ENCODE data around the gene TMC2. TPM values are rescaled to one million over a fixed set of nuclear protein-coding genes. Genes with fewer than 3 reads are reported as not detected.

The TMC2 gene
- total RNA-seq, 2 experiments from 2014 or later, result not detected

DNA sequence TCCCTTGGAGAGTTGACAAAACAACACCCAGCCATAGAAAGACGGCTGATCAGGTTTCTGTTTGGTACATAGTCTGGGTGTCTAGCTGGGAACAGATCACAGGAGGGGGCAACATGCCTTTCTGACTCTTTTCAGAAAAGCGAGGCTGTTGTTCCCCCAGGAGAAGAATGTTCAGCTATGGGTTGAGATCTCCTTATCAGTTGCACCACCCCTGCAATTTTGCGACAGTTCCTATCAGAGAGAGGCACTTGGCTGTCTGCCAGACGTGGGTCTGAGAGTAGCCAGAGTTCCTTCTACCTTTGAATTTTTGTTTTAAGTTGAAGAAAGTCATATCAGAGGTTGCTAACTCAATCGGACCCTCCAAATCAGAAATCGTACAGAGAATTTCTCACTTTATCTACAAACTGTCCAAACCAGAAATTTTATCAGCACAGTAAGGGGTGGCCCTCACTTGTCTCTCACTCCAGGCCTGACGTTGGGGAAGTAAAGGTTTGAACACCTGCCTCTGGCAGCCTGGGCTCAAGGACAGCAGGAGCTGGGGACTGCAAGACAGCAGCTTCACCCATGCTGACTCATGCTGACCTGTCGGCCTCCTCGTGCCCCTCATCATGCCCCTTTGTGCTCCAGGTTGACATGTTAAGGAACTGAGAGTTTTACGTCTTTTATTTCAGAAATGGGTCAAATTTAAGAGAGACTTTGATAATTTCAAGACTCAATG lies 42.3 kb downstream of the TMC2 start:
- no peak for ATAC-seq
- TF ChIP-seq, protein P1, sequence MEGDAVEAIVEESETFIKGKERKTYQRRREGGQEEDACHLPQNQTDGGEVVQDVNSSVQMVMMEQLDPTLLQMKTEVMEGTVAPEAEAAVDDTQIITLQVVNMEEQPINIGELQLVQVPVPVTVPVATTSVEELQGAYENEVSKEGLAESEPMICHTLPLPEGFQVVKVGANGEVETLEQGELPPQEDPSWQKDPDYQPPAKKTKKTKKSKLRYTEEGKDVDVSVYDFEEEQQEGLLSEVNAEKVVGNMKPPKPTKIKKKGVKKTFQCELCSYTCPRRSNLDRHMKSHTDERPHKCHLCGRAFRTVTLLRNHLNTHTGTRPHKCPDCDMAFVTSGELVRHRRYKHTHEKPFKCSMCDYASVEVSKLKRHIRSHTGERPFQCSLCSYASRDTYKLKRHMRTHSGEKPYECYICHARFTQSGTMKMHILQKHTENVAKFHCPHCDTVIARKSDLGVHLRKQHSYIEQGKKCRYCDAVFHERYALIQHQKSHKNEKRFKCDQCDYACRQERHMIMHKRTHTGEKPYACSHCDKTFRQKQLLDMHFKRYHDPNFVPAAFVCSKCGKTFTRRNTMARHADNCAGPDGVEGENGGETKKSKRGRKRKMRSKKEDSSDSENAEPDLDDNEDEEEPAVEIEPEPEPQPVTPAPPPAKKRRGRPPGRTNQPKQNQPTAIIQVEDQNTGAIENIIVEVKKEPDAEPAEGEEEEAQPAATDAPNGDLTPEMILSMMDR (IDR thresholded peaks at IDR 0.05), result no peak

GRCh38 chr20:2585811-2586210 lies 49.4 kb downstream of the TMC2 start:
- ChIA-PET CTCF (interaction anchor here (1.1 kb wide), 2 partner anchors 61 to 64 kb away, joined by 3 to 4 read pairs; no protein-coding TSS in a partner anchor), POLR2A (interaction anchor here (0.6 kb wide), 1 partner anchor 40 kb away, joined by 3 read pairs; no protein-coding TSS in a partner anchor)
- DNase-seq (no peak), ATAC-seq (no peak)
- no peaks in the 10 kb centered on the region for H3K36me3 Mint-ChIP-seq (ENCODE audit: low read depth)
- no peaks in the 10 kb centered on the region for H3K9me3 Mint-ChIP-seq
- no peaks in the 10 kb centered on the region for H3K4me1 Mint-ChIP-seq (ENCODE audit: low read depth)
- H3K27me3 Mint-ChIP-seq, result peaks cover 17% of the 10 kb centered on the region
- intact Hi-C loops (cut with micrococcal nuclease), result no loop called here
- TF ChIP-seq, protein P1 (IDR thresholded peaks at IDR 0.05), result no peak
- H3K27ac Mint-ChIP-seq, result no peak overlapping the region
- no peak overlapping the region for H3K4me3 Mint-ChIP-seq

More for the DNA sequence above, 42.3 kb downstream of the TMC2 start:
- no peak for DNase-seq
- POLR2A ChIA-PET, result interaction anchor here (0.5 kb wide), 1 partner anchor 49 kb away, joined by 6 read pairs; no protein-coding TSS in a partner anchor
- Mint-ChIP-seq H3K9me3 (no peaks in the 10 kb centered on the region), H3K36me3 (ENCODE audit: low read depth) (no peaks in the 10 kb centered on the region), H3K27ac (no peak overlapping the region), H3K27me3 (peaks cover 40% of the 10 kb centered on the region), H3K4me1 (ENCODE audit: low read depth) (no peaks in the 10 kb centered on the region), H3K4me3 (no peak overlapping the region)
- CTCF ChIA-PET, result interaction anchor here (1.3 to 2.6 kb wide), 2 partner anchors 54 to 57 kb away, joined by 3 to 8 read pairs; no protein-coding TSS in a partner anchor
- intact Hi-C loops (cut with micrococcal nuclease), result no loop called here

DNA sequence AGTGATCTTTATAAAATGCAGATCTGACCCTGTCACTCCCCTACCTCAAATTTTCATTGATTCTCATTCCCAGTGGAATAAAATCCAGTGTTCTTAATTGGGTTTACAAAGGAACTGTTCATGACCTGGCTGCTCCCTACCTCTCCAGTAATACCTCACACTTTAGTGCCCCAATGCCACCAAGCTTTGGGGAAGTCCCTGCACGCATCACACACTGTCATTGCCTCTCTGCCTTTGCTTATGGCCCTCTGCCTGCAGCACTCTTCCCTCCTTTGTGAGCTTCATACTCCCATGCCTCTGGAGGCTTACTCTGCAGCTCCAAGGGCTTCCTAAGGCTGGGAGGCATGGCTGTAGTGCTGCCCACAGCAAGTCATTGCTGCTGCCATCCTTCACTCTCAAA lies 57.4 kb downstream of the TMC2 start:
- H3K4me3 Mint-ChIP-seq, result no peak overlapping the region
- H3K36me3 Mint-ChIP-seq (ENCODE audit: low read depth), result no peaks in the 10 kb centered on the region
- no peaks in the 10 kb centered on the region for H3K4me1 Mint-ChIP-seq (ENCODE audit: low read depth)
- POLR2A ChIA-PET, result no interaction called here
- no peak for ATAC-seq
- DNase-seq, result peak; percentile 6
- CTCF ChIA-PET, result no interaction called here
- no peaks in the 10 kb centered on the region for H3K9me3 Mint-ChIP-seq
- intact Hi-C loops (cut with micrococcal nuclease), result no loop called here
- no peak overlapping the region for H3K27ac Mint-ChIP-seq
- peaks cover 12% of the 10 kb centered on the region for H3K27me3 Mint-ChIP-seq
- TF ChIP-seq, protein P1 (IDR thresholded peaks at IDR 0.05), result no peak

DNA sequence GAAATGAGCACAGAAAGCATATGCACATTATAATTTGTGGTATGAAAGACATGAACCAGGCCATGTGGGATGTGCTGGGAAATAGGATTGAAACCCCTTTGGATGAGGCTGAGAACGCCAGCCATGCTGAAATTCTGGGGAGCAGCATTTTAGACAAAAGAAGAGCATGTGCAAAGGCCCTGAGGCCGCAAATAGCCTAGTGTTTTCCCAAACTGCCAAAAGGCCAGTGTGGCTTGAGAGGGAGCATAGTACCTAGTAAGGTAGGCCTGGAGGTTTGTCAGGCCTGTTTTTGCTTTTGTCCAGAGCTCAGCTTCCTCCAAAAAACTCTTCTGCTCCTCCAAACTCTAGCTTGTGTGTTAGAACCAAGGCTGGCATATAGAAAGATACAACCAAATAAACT lies 58.7 kb downstream of the TMC2 start:
- no peak for ATAC-seq
- Mint-ChIP-seq H3K4me1 (ENCODE audit: low read depth) (no peaks in the 10 kb centered on the region), H3K27ac (no peak overlapping the region), H3K27me3 (peaks cover 9% of the 10 kb centered on the region), H3K4me3 (no peak overlapping the region), H3K36me3 (ENCODE audit: low read depth) (no peaks in the 10 kb centered on the region), H3K9me3 (no peaks in the 10 kb centered on the region)
- TF ChIP-seq, protein P1 (IDR thresholded peaks at IDR 0.05), result no peak
- intact Hi-C loops (cut with micrococcal nuclease), result no loop called here
- ChIA-PET POLR2A (no interaction called here), CTCF (no interaction called here)
- DNase-seq, result no peak

DNA sequence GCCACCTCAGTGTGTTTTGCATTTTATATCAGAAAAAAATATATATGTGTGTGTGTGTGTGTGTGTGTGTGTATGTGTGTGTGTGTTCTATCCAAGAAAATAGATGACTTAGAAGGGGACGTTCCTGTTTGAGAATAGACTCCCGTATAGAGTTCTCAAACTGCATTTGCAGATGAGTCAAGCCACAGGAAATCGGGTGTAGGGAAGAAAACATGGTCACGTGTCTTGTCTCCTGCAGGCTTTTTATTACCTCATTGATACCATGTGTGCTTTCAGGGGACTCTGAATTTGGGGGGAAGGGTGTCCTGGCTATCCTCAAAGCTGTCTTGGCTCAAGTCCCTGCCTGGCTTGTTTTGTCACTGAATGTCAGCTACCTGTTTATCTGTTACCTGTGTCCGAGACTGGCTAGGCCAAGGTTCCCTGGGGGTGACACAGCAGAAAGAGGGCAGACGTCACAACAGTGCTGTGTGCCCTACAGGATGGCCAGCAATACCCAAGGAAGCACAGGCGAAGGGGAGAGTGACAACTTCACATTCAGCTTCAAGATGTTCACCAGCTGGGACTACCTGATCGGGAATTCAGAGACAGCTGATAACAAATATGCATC lies 60.4 kb downstream of the TMC2 start:
- Mint-ChIP-seq H3K9me3 (no peaks in the 10 kb centered on the region), H3K27me3 (peaks cover 9% of the 10 kb centered on the region), H3K4me3 (no peak overlapping the region), H3K27ac (no peak overlapping the region), H3K36me3 (ENCODE audit: low read depth) (no peaks in the 10 kb centered on the region), H3K4me1 (ENCODE audit: low read depth) (no peaks in the 10 kb centered on the region)
- TF ChIP-seq, protein P1 (IDR thresholded peaks at IDR 0.05), result no peak
- ATAC-seq, result no peak
- POLR2A ChIA-PET, result no interaction called here
- CTCF ChIA-PET, result no interaction called here
- DNase-seq, result no peak
- intact Hi-C loops (cut with micrococcal nuclease), result no loop called here

Measured in activated CD8-positive, alpha-beta T cell treated with anti-CD3 and anti-CD28 coated beads for 36 hours (primary cell).